Right cardiac atrium (tissue), 5 donors: ENCODE measurements around the gene CGA. TPM values are rescaled to one million over a fixed set of nuclear protein-coding genes. Genes with fewer than 3 reads are reported as not detected.
"Not testable (repeated sequence)": the region's sequence is repeated elsewhere in the genome, so short reads cannot be mapped to it uniquely, and the experiment has no call there.

ENCODE experiments used
- ATAC-seq, 2 donors: fragments of 200-7000 bp; cut with Tn5 transposase; one replicate each; pipeline versions ENCODE4 v1.8.0 to v1.9.1; 2020; ENCODE audit warnings: moderate library complexity in 2 of 2, mild to moderate bottlenecking in 1 of 2
- DNase-seq, 3 donors: peaks; one replicate each; pipeline ENCODE4 v3.0.0-alpha.2; 2020
- H3K27ac ChIP-seq: one replicate; pipeline ENCODE4 v1.5.1; 2013; ENCODE audit warnings: mild to moderate bottlenecking, low read length, control low read depth, moderate library complexity
- H3K27me3 ChIP-seq: one replicate; pipeline ENCODE4 v1.6.1; 2013; ENCODE audit not compliant: control insufficient read depth, insufficient read depth
- H3K4me1 ChIP-seq: one replicate; pipeline ENCODE4 v1.6.1; 2013; ENCODE audit warnings: low read length; ENCODE audit not compliant: control insufficient read depth, insufficient read depth
- H3K4me3 ChIP-seq: one replicate; pipeline ENCODE4 v1.5.1; 2013; ENCODE audit warnings: low read length, control low read depth
- H3K9me3 ChIP-seq: one replicate; pipeline ENCODE4 v1.6.1; 2013; ENCODE audit warnings: low read length; ENCODE audit not compliant: control insufficient read depth
- WGBS: extraction: QIAGEN DNeasy Blood & Tissue Kit; methylation state at CpG from one replicate; pipeline ENCODE4 v1.1.7; 2013; 5-methylcytosine and 5-hydroxymethylcytosine counted together
- intact Hi-C, 4 donors: fragments of 100-400 bp; cut with DNase I; formaldehyde crosslinking; loops; one replicate each; pipeline versions ENCODE4 v1.11.0 to v1.14.0; 2022 to 2023
- long read RNA-seq, 4 donors: library from polyadenylated mRNA; unstranded; transcript quantifications; one replicate each; pipeline ENCODE4 v2.0.0, GENCODE V29; 2020 to 2021
- polyA plus RNA-seq: library from polyadenylated mRNA; stranded (reverse); fragments of 200-250 nt; gene quantifications from one replicate; pipeline ENCODE4 v1.2.3, GENCODE V29; 2013
- total RNA-seq, 4 donors: library from RNA; stranded (reverse); fragmentation: NEBNext Ultra II Directional; extraction: Animal tissue kit (Norgen Biotek cat#: 25700); gene quantifications; one replicate each; pipeline ENCODE4 v1.2.1, GENCODE V29; 2021
- donor health status: healthy with polysubstance abuse.
- donor health status: DM: no; HTN: yes; CAD: no.
- donor health status: DM: no; HTN: no; CAD: no.
- donor health status: DM: no; HTN: yes; CAD: no; lungs with severe emphysema.
- donor health status: DM: yes; HTN: yes; CAD: no.

CGA gene
- total RNA-seq (under 1 TPM in 2 of 4 donors, not detected in 2; 0.50 to 0.94 TPM), polyA plus RNA-seq (0.41 TPM)
- long read RNA-seq, donor 1, partial matches to known transcripts: 0 of 1 reads
- long read RNA-seq, donor 1, other reads (novel, unspliced or antisense): 0 of 1 reads
- long read RNA-seq, donor 2: 0 reads
- long read RNA-seq, donor 3: 0 reads
- long read RNA-seq, donor 4: 0 reads

DNA sequence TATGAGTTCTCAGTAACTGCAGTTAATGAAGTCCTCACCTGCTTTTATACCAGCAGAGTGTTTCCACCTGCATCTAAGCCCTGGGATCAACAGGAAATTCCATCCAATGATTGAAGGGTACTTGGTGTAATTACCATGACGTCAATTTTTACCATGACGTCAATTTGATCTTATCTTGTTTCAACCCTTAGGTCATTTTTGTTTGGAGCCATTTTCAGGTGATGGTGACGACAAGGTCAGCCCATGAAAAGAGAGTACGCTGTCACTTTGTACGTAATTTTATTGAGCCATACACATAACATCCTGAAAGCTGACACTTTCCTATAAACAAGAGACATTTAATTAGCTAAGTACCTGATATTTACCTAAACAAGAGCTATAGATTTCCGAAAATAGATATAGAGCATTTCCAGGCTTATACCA, at the start of gene CGA:
TSS of gene CGA (minus strand) at position 20 of the 423 bp plus-strand sequence. CDS start 6,906 bp downstream, outside the sequence.
- intact Hi-C loops: no loop called here
- 64% methylated on average over 6 of the region's 6 CpGs for WGBS
- DNase-seq (no peak), ATAC-seq (no peak)
- no peak within 1 kb of the TSS for H3K27ac ChIP-seq
- no peaks in the 10 kb centered on the region for H3K27me3 ChIP-seq
- H3K4me1 ChIP-seq: no peaks in the 10 kb centered on the region
- H3K9me3 ChIP-seq: no peaks in the 10 kb centered on the region
- H3K4me3 ChIP-seq: no peak within 1 kb of the TSS

DNA sequence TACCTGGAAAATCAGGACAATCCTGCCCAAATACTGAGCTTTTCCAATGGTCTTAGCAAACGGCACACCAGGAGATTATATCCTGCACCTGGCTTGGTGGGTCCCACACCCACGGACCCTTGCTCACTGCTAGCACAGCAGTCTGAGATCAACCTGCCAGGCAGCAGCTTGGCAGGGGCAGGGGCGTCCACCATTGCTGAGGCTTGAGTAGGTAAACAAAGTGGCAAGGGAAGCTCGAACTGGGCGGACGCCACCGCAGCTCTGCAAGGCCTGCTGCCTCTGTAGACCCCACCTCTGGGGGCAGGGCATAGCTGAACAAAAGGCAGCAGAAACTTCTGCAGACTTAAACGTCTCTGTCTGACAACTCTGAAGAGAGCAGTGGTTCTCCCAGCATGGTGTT, 45.0 kb upstream of the CGA start:
- H3K27me3 ChIP-seq, H3K4me3 ChIP-seq, H3K27ac ChIP-seq, H3K4me1 ChIP-seq, H3K9me3 ChIP-seq, ATAC-seq: not testable (repeated sequence)
- 90% methylated on average over 8 of the region's 8 CpGs for WGBS
- peak in 1 of 3 donors; percentile 37 for DNase-seq
- intact Hi-C loops: loop anchor here in 1 of 4 donors (10.0 kb wide), 1 partner anchor 105 kb away; no protein-coding TSS in a partner anchor

DNA sequence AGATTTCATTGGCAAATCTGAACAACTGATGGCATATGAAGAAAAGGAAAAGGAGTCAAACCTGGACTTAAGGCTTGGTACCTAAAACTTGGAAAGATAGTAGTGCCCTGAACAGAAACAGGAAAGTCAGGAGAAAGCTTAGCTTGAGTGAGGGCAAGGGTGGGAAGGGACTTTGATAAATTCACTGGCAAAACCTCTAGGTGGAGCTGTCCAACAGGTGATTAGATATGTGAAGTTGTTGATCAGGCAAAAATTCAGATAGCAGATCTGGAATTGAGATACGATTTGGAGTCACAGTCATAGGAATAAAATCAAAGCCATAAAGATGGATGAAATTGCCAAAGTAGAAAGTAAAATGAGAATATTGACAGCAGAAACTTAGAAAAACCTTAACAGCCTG, 44.3 kb upstream of the CGA start:
- ATAC-seq (peak; percentile 46 to 50), DNase-seq (no peak)
- H3K9me3 ChIP-seq: no peaks in the 10 kb centered on the region
- no peak overlapping the region for H3K4me3 ChIP-seq
- 38% methylated on average over 1 of the region's 1 CpG for WGBS
- no peak overlapping the region for H3K27ac ChIP-seq
- H3K27me3 ChIP-seq: no peaks in the 10 kb centered on the region
- no peaks in the 10 kb centered on the region for H3K4me1 ChIP-seq
- intact Hi-C loops: loop anchor here in 1 of 4 donors (10.0 kb wide), 1 partner anchor 106 kb away; no protein-coding TSS in a partner anchor

DNA sequence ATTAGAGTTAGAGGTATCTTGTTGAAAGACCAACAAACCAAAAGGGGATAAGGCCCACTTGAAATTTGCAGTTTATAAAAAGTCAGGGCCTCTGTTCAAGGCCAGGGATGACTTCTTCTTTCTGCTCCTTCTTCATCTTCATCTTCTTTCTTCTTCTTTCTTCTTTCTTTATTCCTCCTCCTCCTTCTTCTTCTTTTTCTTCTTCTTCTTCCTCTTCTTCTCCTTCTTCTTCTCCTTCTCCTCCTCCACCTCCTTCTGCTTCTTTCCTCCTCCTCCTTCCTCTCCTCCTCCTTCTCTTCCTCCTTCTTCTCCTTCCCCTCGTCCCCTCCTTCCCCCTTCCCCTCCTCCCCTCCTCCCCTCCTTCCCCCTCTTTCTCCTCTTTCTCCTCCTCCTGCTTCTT, 42.1 kb upstream of the CGA start:
- intact Hi-C loops: loop anchor here in 1 of 4 donors (10.0 kb wide), 1 partner anchor 108 kb away; no protein-coding TSS in a partner anchor
- no peaks in the 10 kb centered on the region for H3K4me1 ChIP-seq
- ATAC-seq: no peak
- DNase-seq: no peak
- WGBS: 38% methylated on average over 1 of the region's 1 CpG
- no peak overlapping the region for H3K27ac ChIP-seq
- no peaks in the 10 kb centered on the region for H3K9me3 ChIP-seq
- H3K27me3 ChIP-seq: no peaks in the 10 kb centered on the region
- no peak overlapping the region for H3K4me3 ChIP-seq

DNA sequence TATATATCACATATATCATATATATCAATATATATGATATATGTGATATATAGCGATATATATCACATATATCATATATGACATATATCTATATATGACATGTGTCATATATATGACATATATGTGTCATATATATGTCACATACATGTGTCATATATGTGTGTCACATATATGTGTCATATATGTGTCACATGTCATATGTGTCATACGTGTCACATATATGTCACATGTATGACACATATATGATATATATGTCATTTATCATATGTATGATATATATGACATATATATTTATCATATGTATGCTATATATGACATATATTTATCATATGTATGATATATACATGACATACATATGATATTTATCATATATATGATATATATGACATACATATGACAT, 32.8 kb upstream of the CGA start:
- Histone ChIP-seq H3K4me1 (no peaks in the 10 kb centered on the region), H3K27me3 (no peaks in the 10 kb centered on the region), H3K9me3 (no peaks in the 10 kb centered on the region), H3K27ac (no peak overlapping the region), H3K4me3 (no peak overlapping the region)
- WGBS: 89% methylated on average over 2 of the region's 2 CpGs
- DNase-seq (no peak), ATAC-seq (no peak)
- intact Hi-C loops: no loop called here

DNA sequence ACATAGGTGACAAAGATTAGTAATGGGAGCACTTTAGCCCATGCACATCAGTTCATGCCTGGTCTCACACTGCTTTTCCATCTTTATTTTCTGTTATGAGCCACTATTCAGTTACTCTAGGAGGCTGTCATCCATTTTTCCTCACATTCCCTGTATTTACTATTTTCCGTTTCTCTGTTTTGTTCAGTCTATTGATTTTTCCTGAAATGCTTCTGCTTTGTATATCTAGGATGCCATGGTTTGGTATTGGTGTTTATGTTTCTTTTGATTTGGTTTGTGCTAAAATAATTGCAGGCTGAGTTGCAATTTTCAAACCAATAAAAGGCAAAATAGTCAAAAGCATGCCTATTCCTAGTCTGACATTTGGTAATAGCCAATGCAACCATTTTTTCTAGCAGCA, 31.6 kb upstream of the CGA start:
- intact Hi-C loops: no loop called here
- no peaks in the 10 kb centered on the region for H3K9me3 ChIP-seq
- WGBS: 42% methylated on average over 1 of the region's 1 CpG

DNA sequence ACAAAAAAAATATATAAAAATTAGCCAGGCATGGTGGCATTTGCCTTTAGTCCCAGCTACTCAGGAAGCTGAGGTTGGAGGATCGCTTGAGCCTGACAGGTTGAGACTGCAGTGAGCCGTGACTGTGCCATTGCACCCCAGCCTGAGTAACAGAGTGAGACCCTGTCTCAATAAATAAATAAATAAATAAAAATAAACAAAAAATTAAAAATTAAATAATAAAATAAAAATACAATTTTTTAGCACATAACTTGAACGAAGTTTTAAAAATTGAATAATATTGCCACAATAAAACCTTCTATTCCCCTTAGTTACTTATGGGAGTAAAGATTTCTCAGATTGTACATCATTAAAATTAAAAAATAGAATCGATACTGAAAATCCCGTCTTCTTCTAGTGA, 29.2 kb upstream of the CGA start:
- Histone ChIP-seq H3K9me3 (no peaks in the 10 kb centered on the region), H3K4me1 (no peaks in the 10 kb centered on the region), H3K27me3 (no peaks in the 10 kb centered on the region), H3K4me3 (no peak overlapping the region), H3K27ac (no peak overlapping the region)
- DNase-seq (no peak), ATAC-seq (no peak)
- WGBS: 94% methylated on average over 5 of the region's 5 CpGs
- intact Hi-C loops: no loop called here

More for the DNA sequence above, 31.6 kb upstream of the CGA start:
- no peaks in the 10 kb centered on the region for H3K27me3 ChIP-seq
- no peak for DNase-seq
- ATAC-seq: no peak
- no peaks in the 10 kb centered on the region for H3K4me1 ChIP-seq
- no peak overlapping the region for H3K4me3 ChIP-seq
- H3K27ac ChIP-seq: no peak overlapping the region

DNA sequence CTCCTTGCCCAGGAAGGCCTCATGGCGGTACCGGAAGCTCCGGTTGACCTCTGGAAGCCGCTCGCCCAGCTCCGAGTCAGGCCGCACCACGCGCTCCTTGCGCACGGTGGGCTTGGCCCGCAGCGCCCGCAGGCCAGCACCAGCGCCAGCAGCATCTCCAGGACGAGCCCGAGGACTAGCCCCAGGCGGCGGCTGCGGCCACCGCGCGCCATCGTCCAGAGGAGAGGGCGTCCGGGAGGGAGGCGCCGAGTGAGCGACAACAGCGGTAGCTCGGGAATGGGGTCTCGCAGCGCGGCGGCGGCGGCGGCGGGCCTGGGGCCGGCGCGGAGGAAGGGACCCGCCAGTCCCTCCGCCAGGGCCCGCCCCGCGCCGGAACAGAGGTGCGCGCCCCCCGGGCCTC, 27.6 kb upstream of the CGA start:
- intact Hi-C loops: no loop called here
- no peaks in the 10 kb centered on the region for H3K4me1 ChIP-seq
- no peaks in the 10 kb centered on the region for H3K9me3 ChIP-seq
- WGBS: 33% methylated on average over 51 of the region's 51 CpGs
- DNase-seq: no peak
- no peak overlapping the region for H3K27ac ChIP-seq
- ATAC-seq: no peak
- H3K27me3 ChIP-seq: no peaks in the 10 kb centered on the region
- peak overlapping the region; percentile 4 for H3K4me3 ChIP-seq

DNA sequence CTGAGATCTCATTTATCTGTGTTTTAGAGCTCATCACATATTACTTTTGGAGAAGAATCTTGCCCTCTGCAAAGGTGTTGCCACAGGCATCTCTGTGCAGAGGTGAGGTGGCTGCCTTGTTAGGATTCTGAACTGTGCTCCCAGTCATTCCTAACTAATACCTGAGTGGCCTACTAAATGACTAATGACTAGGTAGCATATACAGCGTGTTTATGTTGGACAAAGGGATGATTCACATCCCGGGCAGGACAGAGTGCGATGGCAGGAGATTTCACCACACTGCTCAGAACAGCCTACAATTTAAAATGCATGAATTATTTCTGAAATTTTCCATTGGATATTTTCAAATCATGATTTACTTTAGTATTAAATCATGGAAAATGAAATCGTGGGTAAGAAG, 23.1 kb upstream of the CGA start:
- Histone ChIP-seq H3K9me3 (no peaks in the 10 kb centered on the region), H3K4me3 (no peak overlapping the region), H3K4me1 (no peaks in the 10 kb centered on the region), H3K27me3 (no peaks in the 10 kb centered on the region), H3K27ac (no peak overlapping the region)
- 83% methylated on average over 4 of the region's 4 CpGs for WGBS
- intact Hi-C loops: no loop called here
- no peak for DNase-seq
- ATAC-seq: no peak

DNA sequence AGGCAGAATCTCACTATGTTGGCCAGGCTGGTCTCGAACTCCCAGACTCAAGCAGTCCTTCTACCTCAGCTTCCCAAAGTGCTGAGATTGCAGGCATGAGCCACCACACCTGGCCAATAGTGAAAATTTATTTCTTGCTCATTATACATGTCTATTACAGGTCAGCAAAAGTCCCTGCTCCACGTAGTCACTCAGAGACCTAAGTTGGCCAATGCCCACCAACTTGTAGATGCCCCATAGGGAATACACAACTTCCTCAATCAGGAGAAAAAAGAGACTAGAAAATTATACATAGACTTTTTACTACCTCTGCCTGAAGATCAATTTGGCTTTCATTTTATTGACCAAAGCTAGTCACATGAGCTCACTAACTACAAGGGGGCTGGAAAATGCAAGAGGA, 22.0 kb upstream of the CGA start:
- Histone ChIP-seq H3K4me3 (no peak overlapping the region), H3K4me1 (no peaks in the 10 kb centered on the region), H3K27ac (no peak overlapping the region), H3K27me3 (no peaks in the 10 kb centered on the region), H3K9me3 (no peaks in the 10 kb centered on the region)
- WGBS: 84% methylated on average over 2 of the region's 2 CpGs
- ATAC-seq: no peak
- intact Hi-C loops: no loop called here
- no peak for DNase-seq

DNA sequence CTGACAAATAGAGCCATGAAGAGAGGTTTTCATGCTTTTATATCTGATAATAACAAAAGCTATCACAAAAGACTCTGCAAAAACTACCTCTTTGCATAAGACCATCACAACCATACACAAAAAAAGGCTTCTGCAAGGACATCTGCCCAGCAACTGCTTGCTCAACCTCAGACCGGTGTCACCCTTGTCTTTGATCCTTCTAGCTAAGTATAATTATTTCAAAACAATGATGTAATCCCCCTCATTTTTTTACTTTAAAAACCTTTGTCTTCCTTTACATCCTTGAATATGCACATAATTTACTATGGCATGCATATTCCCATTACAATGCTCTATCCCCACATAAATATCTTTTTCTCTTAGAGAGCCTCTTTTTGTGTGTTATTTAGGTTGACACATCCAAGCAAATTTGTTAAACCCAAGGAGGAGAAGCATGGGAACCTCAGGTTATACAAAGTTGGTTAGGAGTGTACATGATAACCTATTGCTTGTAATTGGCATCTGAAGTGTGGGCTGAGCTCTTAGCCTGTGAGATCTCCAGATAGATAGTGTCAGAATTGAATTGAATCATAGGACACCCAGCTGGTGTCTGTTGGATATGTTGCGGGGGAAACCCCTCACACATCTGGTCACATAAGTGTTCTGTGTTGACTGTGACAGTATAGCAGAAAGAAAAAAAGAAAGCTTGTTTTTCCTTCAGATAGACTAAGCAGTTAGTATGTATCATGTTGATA, 20.7 kb upstream of the CGA start:
- ATAC-seq: no peak
- DNase-seq: no peak
- Histone ChIP-seq H3K27ac (no peak overlapping the region), H3K4me1 (no peaks in the 10 kb centered on the region), H3K9me3 (no peaks in the 10 kb centered on the region), H3K4me3 (no peak overlapping the region), H3K27me3 (no peaks in the 10 kb centered on the region)
- intact Hi-C loops: no loop called here
- 61% methylated on average over 2 of the region's 2 CpGs for WGBS
